Inferior parietal cortex (tissue), 1 donor: ENCODE measurements around the gene RAD51B.

ENCODE experiments used
- DNase-seq: peaks from one replicate; pipeline ENCODE4 v3.0.0-alpha.2; 2016; ENCODE audit errors: extremely low spot score

Gene RAD51B

DNA sequence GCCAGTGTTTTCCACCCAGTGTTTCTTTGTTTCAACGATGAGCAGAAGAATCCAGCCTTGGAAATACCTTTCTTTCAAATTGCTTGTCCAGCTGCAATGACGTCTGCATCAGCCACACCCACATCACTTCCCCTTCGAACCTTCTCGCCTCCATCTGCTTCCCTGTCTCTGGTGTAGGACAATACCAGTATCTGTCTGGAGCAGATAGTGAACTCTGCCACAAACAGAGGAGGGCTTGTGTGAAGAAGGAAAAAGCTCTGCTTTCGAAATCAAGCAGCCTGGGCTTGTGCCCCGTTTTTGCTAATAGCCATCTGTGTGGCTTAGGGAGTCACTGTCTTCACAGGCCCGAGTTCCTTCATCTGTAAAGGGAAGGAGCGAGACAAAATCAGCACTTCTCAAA is 557.9 kb downstream of the RAD51B start:
- DNase-seq = peak; percentile 71

GRCh38 chr14:68379510-68380328 is 560.1 kb downstream of the RAD51B start:
- DNase-seq = no peak

- no peak for DNase-seq
Measured at GRCh38 chr14:68380329-68380741, 560.8 kb downstream of the RAD51B start.

GRCh38 chr14:68384335-68384734 is 564.8 kb downstream of the RAD51B start:
- no peak for DNase-seq

GRCh38 chr14:68384881-68385280 is 565.3 kb downstream of the RAD51B start:
- DNase-seq = no peak

DNA sequence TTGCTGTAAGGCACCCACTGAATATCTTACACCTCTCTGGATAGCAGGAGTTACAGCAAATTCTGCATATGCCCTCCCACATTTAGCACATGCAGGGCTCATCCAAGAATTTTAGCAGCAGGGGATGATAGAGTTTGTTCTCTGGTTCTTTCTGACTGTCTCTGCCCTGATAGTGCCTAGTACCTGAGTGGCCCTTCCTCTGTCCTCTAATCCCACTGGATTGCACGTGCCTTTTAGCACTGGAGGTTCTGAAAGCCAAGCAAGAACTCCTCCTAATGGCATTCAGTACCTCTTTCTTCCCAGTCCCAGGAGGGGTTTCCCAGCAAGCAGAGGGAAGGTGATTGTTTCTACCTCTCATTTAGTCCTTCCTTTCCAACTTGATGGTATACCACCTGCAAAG is 566.9 kb downstream of the RAD51B start:
- DNase-seq = no peak

- DNase-seq = peak; percentile 36
Measured at GRCh38 chr14:68386950-68387779, 567.6 kb downstream of the RAD51B start.

GRCh38 chr14:68389943-68390342 is 570.4 kb downstream of the RAD51B start:
- DNase-seq = no peak

- no peak for DNase-seq
Measured at GRCh38 chr14:68390741-68391140, 571.2 kb downstream of the RAD51B start.

DNA sequence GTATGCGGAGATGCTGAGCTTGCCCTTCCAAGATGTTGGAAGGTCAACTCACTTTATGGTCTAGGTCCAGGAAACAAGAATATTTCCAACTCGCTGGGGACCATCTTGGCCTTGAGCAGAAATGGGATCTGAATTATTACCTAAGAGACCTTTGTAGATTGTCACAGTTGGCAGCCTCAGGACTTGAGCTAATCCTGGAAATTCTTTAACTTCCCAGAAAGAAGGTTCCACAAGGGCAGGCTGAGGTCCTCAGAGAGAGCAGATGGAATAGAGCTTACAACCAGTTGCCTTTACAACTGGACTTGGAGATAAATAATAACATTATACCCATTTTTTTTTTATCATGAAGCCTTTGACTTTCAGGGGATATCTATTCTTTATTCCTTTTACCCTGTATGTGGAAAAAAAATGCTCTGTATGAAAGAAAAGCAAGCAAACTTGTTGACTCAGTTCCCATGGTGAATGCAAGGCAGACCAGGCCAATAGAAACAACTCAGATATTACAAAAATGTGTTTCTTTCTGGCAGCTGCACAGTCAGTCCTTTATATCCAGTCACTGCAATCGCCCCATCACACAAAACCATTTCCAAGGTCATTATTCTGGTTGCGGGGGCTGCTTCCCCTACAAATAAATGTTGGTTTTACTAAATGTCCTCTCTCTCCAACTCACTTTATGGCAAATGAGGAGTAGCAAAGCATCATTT is 571.9 kb downstream of the RAD51B start:
- DNase-seq = no peak

DNA sequence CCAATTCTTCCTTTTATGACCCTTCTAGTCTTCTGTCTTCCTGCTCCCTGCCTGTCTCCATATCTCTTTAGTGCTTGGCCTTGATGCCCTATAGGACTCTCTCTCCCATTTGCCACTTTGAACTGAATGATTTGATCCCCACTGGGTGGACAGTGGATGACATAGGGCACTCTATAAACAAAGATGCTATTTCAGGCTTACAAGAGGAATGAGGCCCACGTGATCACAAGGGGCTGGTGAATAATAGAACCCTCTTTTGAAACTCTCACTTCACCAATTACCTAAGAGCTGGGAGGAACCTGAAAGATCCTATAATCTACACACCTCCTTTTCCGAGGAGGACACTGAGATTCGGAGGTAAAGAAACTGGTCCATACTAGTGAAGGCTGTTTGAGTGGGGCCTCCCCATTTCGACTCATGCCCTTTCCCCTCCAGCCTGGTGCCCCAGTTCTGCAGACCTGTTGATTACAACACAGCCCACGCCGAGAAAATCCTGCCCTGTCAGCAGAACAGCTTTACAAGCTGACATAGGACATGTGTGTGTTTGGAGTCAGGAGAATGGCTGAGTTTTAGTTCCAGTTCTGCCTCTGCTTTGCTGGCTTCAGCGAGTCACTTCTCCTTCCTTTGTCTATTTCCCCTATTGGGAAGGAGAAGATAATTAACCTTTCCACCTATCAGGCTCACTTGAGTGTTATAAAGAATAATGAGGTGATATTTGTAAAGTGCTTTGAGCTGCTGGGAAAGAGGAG is 573.0 kb downstream of the RAD51B start:
- DNase-seq = no peak

- DNase-seq = no peak
Measured at GRCh38 chr14:68393259-68393658, 573.7 kb downstream of the RAD51B start.

GRCh38 chr14:68394118-68394763 is 574.7 kb downstream of the RAD51B start:
- DNase-seq = no peak

- no peak for DNase-seq
Measured at GRCh38 chr14:68394764-68395143, 575.2 kb downstream of the RAD51B start.

DNA sequence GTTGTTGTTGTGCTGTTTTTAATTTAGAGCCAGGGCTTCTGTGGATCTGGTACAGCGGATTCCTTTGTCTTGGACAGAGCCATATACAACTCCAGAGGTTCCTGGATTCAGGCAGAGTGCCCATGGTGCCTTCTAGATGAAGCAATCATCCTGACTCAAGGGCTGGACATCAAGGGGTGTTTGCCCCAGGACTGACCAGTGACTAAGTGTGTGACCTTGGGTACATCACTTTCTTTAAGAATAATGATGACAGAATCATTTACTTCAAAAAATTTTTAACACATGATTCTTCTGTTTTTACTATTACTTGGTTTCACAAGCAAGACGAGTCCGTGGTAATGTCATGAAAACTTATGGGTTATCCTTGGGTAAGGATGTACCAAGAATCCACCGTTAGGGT is 576.0 kb downstream of the RAD51B start:
- no peak for DNase-seq

- no peak for DNase-seq
Measured at GRCh38 chr14:68396461-68396860, 576.9 kb downstream of the RAD51B start.

- no peak for DNase-seq
Measured at GRCh38 chr14:68397371-68397811, 577.8 kb downstream of the RAD51B start.

GRCh38 chr14:68397822-68398221 is 578.2 kb downstream of the RAD51B start:
- DNase-seq = no peak

DNA sequence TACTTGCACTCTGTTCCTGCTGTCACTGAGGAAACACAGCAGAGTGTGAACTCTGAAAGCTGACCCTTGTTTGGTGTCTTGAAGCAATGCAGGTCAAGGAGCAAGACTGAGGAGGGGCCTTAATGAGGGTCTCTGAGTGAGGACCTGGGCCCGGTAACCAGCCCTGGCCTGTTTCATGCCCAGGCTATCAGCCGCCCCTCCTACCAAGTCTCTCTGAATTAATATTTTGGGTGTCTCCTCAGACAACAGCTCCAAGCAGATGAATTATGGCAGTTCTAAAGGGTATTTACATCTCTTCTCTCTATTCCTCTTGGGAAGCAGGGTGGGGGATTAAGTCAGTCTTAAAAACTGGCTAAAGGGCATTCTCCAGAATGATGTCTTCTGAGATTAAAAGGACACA is 578.8 kb downstream of the RAD51B start:
- no peak for DNase-seq

DNA sequence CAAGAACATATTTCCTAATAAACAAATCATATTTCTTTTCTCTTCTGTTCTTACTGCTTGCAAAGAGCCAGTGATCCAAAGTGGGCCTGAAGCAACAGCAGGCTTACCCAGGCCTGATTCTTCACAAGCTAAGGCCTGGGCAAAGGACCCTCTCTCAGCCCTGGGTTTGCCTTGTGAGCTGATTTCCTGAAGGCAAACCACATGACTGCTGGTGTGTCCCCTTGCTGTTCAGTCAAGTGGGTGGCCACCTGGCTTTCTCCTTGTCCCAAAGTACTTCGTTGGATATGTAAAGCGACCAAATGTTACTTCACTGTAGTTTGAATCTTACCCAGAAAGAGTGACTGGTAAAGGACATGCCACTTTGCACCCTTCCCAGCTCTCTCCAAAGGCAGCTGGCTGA is 580.4 kb downstream of the RAD51B start:
- DNase-seq = no peak

GRCh38 chr14:68401317-68401716 is 581.7 kb downstream of the RAD51B start:
- no peak for DNase-seq
